A549 (cell line): ENCODE data around the gene SDHB.

Experiments used
- CTCF ChIP-seq: fragments of >200 bp; sonication (Bioruptor Twin); formaldehyde crosslinking; IDR thresholded peaks from 3 replicates; pipeline ENCODE4 v1.5.1; 2016
- ESRRA ChIP-seq: fragments of 150-350 bp; IDR thresholded peaks from 2 replicates; pipeline ENCODE4 v1.6.1; 2014; ENCODE audit warnings: mild to moderate bottlenecking, low read length, borderline replicate concordance
- JUN ChIP-seq, 2 experiments: fragments of >200 bp; sonication (Bioruptor Twin); formaldehyde crosslinking; IDR thresholded peaks; 2 replicates in 1 of 2; 3 replicates in 1 of 2; pipeline ENCODE4 v1.6.1; 2016 to 2017
- MAFK ChIP-seq: fragments of 450-650 bp; IDR thresholded peaks from 2 replicates; pipeline ENCODE4 v1.6.1; 2014; ENCODE audit not compliant: partially characterized antibody
- MYC ChIP-seq: IDR thresholded peaks from 2 replicates; pipeline ENCODE4 v1.6.1; 2012; ENCODE audit warnings: mild to moderate bottlenecking, inconsistent platforms, low read length, improper control_type of control experiment, borderline replicate concordance
- PHF8 ChIP-seq: fragments of 200-600 bp; sonication (generic); IDR thresholded peaks from 2 replicates; pipeline ENCODE4 v1.6.1; 2016; ENCODE audit warnings: low read depth, mild to moderate bottlenecking, antibody characterized with exemption, moderate library complexity, borderline replicate concordance
- POLR2A ChIP-seq: IDR thresholded peaks from 2 replicates; pipeline ENCODE4 v1.6.1; 2012; ENCODE audit warnings: mild to moderate bottlenecking, low read length
- RNF2 ChIP-seq: fragments of 200-600 bp; sonication (generic); IDR thresholded peaks from 2 replicates; pipeline ENCODE4 v1.6.1; 2016; ENCODE audit warnings: low read depth, mild to moderate bottlenecking, antibody characterized with exemption, moderate library complexity, borderline replicate concordance
- TF ChIP-seq, protein P1 (sequence below): fragments of 200-600 bp; sonication (generic); IDR thresholded peaks from 2 replicates; pipeline ENCODE4 v1.6.1; 2016; ENCODE audit warnings: antibody characterized with exemption, mild to moderate bottlenecking, moderate library complexity
- TF ChIP-seq, protein P2 (sequence below): fragments of 150-350 bp; IDR thresholded peaks from 2 replicates; pipeline ENCODE4 v1.6.1; 2014; ENCODE audit warnings: low read depth, mild to moderate bottlenecking, low read length
- TF ChIP-seq, protein P3 (sequence below): IDR thresholded peaks from 2 replicates; pipeline ENCODE4 v1.6.1; 2012

GRCh38 chr1:17027403-17027802 is 26.4 kb downstream of the SDHB start:
- TF ChIP-seq POLR2A = no peak
- no peak for TF ChIP-seq MAFK
- TF ChIP-seq JUN (IDR thresholded peaks at IDR 0.05) = no peak
- TF ChIP-seq CTCF = no peak
- TF ChIP-seq RNF2 = no peak
- TF ChIP-seq ESRRA = no peak
- TF ChIP-seq, protein P1, sequence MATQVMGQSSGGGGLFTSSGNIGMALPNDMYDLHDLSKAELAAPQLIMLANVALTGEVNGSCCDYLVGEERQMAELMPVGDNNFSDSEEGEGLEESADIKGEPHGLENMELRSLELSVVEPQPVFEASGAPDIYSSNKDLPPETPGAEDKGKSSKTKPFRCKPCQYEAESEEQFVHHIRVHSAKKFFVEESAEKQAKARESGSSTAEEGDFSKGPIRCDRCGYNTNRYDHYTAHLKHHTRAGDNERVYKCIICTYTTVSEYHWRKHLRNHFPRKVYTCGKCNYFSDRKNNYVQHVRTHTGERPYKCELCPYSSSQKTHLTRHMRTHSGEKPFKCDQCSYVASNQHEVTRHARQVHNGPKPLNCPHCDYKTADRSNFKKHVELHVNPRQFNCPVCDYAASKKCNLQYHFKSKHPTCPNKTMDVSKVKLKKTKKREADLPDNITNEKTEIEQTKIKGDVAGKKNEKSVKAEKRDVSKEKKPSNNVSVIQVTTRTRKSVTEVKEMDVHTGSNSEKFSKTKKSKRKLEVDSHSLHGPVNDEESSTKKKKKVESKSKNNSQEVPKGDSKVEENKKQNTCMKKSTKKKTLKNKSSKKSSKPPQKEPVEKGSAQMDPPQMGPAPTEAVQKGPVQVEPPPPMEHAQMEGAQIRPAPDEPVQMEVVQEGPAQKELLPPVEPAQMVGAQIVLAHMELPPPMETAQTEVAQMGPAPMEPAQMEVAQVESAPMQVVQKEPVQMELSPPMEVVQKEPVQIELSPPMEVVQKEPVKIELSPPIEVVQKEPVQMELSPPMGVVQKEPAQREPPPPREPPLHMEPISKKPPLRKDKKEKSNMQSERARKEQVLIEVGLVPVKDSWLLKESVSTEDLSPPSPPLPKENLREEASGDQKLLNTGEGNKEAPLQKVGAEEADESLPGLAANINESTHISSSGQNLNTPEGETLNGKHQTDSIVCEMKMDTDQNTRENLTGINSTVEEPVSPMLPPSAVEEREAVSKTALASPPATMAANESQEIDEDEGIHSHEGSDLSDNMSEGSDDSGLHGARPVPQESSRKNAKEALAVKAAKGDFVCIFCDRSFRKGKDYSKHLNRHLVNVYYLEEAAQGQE = no peak
- no peak for TF ChIP-seq PHF8
- TF ChIP-seq, protein P2, sequence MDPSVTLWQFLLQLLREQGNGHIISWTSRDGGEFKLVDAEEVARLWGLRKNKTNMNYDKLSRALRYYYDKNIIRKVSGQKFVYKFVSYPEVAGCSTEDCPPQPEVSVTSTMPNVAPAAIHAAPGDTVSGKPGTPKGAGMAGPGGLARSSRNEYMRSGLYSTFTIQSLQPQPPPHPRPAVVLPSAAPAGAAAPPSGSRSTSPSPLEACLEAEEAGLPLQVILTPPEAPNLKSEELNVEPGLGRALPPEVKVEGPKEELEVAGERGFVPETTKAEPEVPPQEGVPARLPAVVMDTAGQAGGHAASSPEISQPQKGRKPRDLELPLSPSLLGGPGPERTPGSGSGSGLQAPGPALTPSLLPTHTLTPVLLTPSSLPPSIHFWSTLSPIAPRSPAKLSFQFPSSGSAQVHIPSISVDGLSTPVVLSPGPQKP = no peak
- TF ChIP-seq MYC = no peak
- TF ChIP-seq, protein P3, sequence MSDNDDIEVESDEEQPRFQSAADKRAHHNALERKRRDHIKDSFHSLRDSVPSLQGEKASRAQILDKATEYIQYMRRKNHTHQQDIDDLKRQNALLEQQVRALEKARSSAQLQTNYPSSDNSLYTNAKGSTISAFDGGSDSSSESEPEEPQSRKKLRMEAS = no peak
